ENCODE data around the gene CCR1. TPM values are rescaled to one million over a fixed set of nuclear protein-coding genes. Genes with fewer than 3 reads are reported as not detected.

CCR1 gene
- total and polyA plus RNA-seq, 2 experiments from 2014 or later, result not detected

DNA sequence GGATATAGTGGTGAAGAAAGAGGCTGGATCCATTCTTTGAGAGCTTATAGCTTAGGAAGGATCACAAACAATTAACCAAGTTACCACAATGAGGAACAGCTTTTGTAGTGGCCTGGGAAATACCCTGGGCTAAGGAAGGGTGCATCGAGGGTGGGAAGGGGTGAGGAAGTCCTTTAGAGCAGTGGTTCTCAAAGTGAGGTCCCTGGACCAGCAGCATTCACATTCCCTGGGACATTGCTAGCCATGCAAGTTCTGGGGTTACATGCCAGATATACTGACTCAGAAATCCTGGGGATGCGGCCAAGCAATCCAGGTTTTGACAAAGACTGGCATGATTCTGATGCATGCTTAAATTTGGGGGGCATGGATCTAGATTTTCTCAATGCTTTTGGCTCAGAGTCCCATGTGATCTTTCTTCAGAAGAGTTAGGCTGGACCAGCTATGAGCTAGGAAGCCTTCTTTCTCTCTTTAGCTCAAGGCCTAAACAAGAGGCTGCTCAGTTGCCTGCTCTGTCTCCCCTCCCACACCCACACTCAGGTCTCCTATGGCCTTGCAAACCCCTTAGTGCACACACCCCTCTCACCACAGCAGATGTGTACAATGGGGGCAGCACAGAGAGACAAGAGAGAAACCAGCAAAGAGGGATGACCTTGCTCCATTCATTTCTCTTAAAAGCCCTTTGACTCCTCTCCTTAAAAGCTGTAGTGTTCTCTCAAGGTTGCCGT lies 1.8 kb upstream of the CCR1 start:
- no peaks in the 10 kb centered on the region for H3F3A ChIP-seq (replicated peaks; ENCODE audit: low read depth)
- no peak for TF ChIP-seq EZH2 (IDR thresholded peaks at IDR 0.05; ENCODE audit: low read depth, unreplicated experiment)
- no peak for TF ChIP-seq ZNF331 (CRISPR knock-in tag; IDR thresholded peaks at IDR 0.05; ENCODE audit: low read depth)
- TF ChIP-seq, protein P1, sequence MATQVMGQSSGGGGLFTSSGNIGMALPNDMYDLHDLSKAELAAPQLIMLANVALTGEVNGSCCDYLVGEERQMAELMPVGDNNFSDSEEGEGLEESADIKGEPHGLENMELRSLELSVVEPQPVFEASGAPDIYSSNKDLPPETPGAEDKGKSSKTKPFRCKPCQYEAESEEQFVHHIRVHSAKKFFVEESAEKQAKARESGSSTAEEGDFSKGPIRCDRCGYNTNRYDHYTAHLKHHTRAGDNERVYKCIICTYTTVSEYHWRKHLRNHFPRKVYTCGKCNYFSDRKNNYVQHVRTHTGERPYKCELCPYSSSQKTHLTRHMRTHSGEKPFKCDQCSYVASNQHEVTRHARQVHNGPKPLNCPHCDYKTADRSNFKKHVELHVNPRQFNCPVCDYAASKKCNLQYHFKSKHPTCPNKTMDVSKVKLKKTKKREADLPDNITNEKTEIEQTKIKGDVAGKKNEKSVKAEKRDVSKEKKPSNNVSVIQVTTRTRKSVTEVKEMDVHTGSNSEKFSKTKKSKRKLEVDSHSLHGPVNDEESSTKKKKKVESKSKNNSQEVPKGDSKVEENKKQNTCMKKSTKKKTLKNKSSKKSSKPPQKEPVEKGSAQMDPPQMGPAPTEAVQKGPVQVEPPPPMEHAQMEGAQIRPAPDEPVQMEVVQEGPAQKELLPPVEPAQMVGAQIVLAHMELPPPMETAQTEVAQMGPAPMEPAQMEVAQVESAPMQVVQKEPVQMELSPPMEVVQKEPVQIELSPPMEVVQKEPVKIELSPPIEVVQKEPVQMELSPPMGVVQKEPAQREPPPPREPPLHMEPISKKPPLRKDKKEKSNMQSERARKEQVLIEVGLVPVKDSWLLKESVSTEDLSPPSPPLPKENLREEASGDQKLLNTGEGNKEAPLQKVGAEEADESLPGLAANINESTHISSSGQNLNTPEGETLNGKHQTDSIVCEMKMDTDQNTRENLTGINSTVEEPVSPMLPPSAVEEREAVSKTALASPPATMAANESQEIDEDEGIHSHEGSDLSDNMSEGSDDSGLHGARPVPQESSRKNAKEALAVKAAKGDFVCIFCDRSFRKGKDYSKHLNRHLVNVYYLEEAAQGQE (IDR thresholded peaks at IDR 0.05; ENCODE audit: unreplicated experiment), result no peak
- no peak for TF ChIP-seq ZNF114 (CRISPR knock-in tag; IDR thresholded peaks at IDR 0.05)
- no peak for TF ChIP-seq STAT1 (IDR thresholded peaks at IDR 0.05; ENCODE audit: unreplicated experiment)
- TF ChIP-seq, protein P2, sequence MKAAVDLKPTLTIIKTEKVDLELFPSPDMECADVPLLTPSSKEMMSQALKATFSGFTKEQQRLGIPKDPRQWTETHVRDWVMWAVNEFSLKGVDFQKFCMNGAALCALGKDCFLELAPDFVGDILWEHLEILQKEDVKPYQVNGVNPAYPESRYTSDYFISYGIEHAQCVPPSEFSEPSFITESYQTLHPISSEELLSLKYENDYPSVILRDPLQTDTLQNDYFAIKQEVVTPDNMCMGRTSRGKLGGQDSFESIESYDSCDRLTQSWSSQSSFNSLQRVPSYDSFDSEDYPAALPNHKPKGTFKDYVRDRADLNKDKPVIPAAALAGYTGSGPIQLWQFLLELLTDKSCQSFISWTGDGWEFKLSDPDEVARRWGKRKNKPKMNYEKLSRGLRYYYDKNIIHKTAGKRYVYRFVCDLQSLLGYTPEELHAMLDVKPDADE (IDR thresholded peaks at IDR 0.05), result no peak
- TF ChIP-seq CREB1 (CRISPR knock-in tag; IDR thresholded peaks at IDR 0.05; ENCODE audit: low read depth), result no peak
- TF ChIP-seq, protein P3, sequence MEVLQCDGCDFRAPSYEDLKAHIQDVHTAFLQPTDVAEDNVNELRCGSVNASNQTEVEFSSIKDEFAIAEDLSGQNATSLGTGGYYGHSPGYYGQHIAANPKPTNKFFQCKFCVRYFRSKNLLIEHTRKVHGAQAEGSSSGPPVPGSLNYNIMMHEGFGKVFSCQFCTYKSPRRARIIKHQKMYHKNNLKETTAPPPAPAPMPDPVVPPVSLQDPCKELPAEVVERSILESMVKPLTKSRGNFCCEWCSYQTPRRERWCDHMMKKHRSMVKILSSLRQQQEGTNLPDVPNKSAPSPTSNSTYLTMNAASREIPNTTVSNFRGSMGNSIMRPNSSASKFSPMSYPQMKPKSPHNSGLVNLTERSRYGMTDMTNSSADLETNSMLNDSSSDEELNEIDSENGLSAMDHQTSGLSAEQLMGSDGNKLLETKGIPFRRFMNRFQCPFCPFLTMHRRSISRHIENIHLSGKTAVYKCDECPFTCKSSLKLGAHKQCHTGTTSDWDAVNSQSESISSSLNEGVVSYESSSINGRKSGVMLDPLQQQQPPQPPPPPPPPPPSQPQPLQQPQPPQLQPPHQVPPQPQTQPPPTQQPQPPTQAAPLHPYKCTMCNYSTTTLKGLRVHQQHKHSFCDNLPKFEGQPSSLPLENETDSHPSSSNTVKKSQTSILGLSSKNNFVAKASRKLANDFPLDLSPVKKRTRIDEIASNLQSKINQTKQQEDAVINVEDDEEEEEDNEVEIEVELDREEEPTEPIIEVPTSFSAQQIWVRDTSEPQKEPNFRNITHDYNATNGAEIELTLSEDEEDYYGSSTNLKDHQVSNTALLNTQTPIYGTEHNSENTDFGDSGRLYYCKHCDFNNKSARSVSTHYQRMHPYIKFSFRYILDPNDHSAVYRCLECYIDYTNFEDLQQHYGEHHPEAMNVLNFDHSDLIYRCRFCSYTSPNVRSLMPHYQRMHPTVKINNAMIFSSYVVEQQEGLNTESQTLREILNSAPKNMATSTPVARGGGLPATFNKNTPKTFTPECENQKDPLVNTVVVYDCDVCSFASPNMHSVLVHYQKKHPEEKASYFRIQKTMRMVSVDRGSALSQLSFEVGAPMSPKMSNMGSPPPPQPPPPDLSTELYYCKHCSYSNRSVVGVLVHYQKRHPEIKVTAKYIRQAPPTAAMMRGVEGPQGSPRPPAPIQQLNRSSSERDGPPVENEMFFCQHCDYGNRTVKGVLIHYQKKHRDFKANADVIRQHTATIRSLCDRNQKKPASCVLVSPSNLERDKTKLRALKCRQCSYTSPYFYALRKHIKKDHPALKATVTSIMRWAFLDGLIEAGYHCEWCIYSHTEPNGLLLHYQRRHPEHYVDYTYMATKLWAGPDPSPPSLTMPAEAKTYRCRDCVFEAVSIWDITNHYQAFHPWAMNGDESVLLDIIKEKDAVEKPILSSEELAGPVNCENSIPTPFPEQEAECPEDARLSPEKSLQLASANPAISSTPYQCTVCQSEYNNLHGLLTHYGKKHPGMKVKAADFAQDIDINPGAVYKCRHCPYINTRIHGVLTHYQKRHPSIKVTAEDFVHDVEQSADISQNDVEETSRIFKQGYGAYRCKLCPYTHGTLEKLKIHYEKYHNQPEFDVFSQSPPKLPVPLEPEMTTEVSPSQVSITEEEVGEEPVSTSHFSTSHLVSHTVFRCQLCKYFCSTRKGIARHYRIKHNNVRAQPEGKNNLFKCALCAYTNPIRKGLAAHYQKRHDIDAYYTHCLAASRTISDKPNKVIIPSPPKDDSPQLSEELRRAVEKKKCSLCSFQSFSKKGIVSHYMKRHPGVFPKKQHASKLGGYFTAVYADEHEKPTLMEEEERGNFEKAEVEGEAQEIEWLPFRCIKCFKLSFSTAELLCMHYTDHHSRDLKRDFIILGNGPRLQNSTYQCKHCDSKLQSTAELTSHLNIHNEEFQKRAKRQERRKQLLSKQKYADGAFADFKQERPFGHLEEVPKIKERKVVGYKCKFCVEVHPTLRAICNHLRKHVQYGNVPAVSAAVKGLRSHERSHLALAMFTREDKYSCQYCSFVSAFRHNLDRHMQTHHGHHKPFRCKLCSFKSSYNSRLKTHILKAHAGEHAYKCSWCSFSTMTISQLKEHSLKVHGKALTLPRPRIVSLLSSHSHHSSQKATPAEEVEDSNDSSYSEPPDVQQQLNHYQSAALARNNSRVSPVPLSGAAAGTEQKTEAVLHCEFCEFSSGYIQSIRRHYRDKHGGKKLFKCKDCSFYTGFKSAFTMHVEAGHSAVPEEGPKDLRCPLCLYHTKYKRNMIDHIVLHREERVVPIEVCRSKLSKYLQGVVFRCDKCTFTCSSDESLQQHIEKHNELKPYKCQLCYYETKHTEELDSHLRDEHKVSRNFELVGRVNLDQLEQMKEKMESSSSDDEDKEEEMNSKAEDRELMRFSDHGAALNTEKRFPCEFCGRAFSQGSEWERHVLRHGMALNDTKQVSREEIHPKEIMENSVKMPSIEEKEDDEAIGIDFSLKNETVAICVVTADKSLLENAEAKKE (CRISPR knock-in tag; IDR thresholded peaks at IDR 0.05), result no peak
- TF ChIP-seq, protein P4, sequence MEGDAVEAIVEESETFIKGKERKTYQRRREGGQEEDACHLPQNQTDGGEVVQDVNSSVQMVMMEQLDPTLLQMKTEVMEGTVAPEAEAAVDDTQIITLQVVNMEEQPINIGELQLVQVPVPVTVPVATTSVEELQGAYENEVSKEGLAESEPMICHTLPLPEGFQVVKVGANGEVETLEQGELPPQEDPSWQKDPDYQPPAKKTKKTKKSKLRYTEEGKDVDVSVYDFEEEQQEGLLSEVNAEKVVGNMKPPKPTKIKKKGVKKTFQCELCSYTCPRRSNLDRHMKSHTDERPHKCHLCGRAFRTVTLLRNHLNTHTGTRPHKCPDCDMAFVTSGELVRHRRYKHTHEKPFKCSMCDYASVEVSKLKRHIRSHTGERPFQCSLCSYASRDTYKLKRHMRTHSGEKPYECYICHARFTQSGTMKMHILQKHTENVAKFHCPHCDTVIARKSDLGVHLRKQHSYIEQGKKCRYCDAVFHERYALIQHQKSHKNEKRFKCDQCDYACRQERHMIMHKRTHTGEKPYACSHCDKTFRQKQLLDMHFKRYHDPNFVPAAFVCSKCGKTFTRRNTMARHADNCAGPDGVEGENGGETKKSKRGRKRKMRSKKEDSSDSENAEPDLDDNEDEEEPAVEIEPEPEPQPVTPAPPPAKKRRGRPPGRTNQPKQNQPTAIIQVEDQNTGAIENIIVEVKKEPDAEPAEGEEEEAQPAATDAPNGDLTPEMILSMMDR (conservative IDR thresholded peaks at IDR 0.05; ENCODE audit: low read depth in 2 of 2), result no peak
- no peak for TF ChIP-seq POLR2AphosphoS5 (IDR thresholded peaks at IDR 0.05; ENCODE audit: low read depth)
- TF ChIP-seq NANOG (IDR thresholded peaks at IDR 0.05; ENCODE audit: borderline replicate concordance), result no peak
- TF ChIP-seq EZH2phosphoT487 (IDR thresholded peaks at IDR 0.05; ENCODE audit: unreplicated experiment), result no peak
- TF ChIP-seq JUNB (IDR thresholded peaks at IDR 0.05; ENCODE audit: unreplicated experiment), result no peak
- H3K4me1 ChIP-seq (ENCODE audit: insufficient read depth), result peaks cover 5% of the 10 kb centered on the region; the same call in 1 of the 2 replicates
- H3K4me2 ChIP-seq, result no peak overlapping the region
- H3K4me3 Mint-ChIP-seq, result no peak overlapping the region
- ATAC-seq (no peak), DNase-seq (ENCODE audit: low spot score) (no peak)
- peaks cover 8% of the 10 kb centered on the region for H3K4me1 Mint-ChIP-seq
- no peaks in the 10 kb centered on the region for H3K9me3 Mint-ChIP-seq
- no peaks in the 10 kb centered on the region for H3K36me3 ChIP-seq (ENCODE audit: insufficient read depth)
- no peaks in the 10 kb centered on the region for H3K27me3 Mint-ChIP-seq (ENCODE audit: insufficient read depth, low read depth, poor library complexity)
- no peak overlapping the region for H3K4me3 ChIP-seq
- H3K27ac Mint-ChIP-seq, result no peak overlapping the region
- H3K79me2 ChIP-seq (replicated peaks; ENCODE audit: insufficient read depth), result no peaks in the 10 kb centered on the region
- H3K9me2 ChIP-seq (ENCODE audit: insufficient read depth), result peaks cover 11% of the 10 kb centered on the region
- H2AFZ ChIP-seq, result no peak overlapping the region
- H3K27ac ChIP-seq (ENCODE audit: low read depth), result no peak overlapping the region
- no peaks in the 10 kb centered on the region for H3K27me3 ChIP-seq (ENCODE audit: insufficient read depth)
- H3K36me3 Mint-ChIP-seq (ENCODE audit: low read depth), result no peaks in the 10 kb centered on the region
- no peaks in the 10 kb centered on the region for H4K20me1 ChIP-seq (replicated peaks; ENCODE audit: insufficient read depth)
